Activated B cell treated with CpG ODN at 0.5 μM for 24 hours (primary cell): ENCODE data around the gene PTCD2. TPM values are rescaled to one million over a fixed set of nuclear protein-coding genes. Genes with fewer than 3 reads are reported as not detected.

Experiments
- ATAC-seq: fragments of 200-7000 bp; cut with Tn5 transposase; one replicate; pipeline ENCODE4 v1.10.0; 2021; ENCODE audit warnings: low read depth, mild to moderate bottlenecking, moderate library complexity
- CTCF ChIA-PET: fragments of 350-600 bp; sonication (Branson Sonifier 250); formaldehyde crosslinking; loops from one replicate; lab custom pipeline; 2021; ENCODE audit warnings: antibody characterized with exemption; lab: Charles Lee
- POLR2A ChIA-PET: fragments of 350-600 bp; sonication (Branson Sonifier 250); formaldehyde crosslinking; loops from one replicate; lab custom pipeline; 2021; ENCODE audit warnings: antibody characterized with exemption; lab: Charles Lee
- DNase-seq: peaks from one replicate; pipeline ENCODE4 v3.0.0; 2022
- H3K27ac Mint-ChIP-seq: one replicate; pipeline ENCODE4 v1.8.0; 2020; ENCODE audit warnings: mixed read lengths
- H3K27me3 Mint-ChIP-seq: one replicate; pipeline ENCODE4 v1.8.0; 2021; ENCODE audit warnings: mixed read lengths
- H3K36me3 Mint-ChIP-seq: one replicate; pipeline ENCODE4 v1.8.0; 2021; ENCODE audit warnings: low read depth, mixed read lengths
- H3K4me1 Mint-ChIP-seq: one replicate; pipeline ENCODE4 v1.8.0; 2021; ENCODE audit warnings: mixed read lengths
- H3K4me3 Mint-ChIP-seq: one replicate; pipeline ENCODE4 v1.8.0; 2020; ENCODE audit warnings: mild to moderate bottlenecking, mixed read lengths
- H3K9me3 Mint-ChIP-seq: one replicate; pipeline ENCODE4 v1.8.0; 2020; ENCODE audit warnings: mixed read lengths
- intact Hi-C: fragments of 100-400 bp; cut with micrococcal nuclease; formaldehyde crosslinking; loops from one replicate; pipeline ENCODE4 v1.15.1; 2024
- total RNA-seq: library from RNA; stranded (reverse); gene quantifications from 2 replicates; pipeline ENCODE4 v1.2.3, GENCODE V29; 2022
- TF ChIP-seq, protein P1 (sequence below): fragments of 200-600 bp; IDR thresholded peaks from one replicate; pipeline ENCODE4 v1.8.0; 2022; ENCODE audit warnings: antibody characterized with exemption, mild to moderate bottlenecking

The PTCD2 gene
- total RNA-seq, 1 donor from 2014 or later: 8.9 TPM

GRCh38 chr5:72393052-72393451 is 72.9 kb downstream of the PTCD2 start:
- no peak for ATAC-seq
- intact Hi-C loops: no loop called here
- TF ChIP-seq, protein P1, sequence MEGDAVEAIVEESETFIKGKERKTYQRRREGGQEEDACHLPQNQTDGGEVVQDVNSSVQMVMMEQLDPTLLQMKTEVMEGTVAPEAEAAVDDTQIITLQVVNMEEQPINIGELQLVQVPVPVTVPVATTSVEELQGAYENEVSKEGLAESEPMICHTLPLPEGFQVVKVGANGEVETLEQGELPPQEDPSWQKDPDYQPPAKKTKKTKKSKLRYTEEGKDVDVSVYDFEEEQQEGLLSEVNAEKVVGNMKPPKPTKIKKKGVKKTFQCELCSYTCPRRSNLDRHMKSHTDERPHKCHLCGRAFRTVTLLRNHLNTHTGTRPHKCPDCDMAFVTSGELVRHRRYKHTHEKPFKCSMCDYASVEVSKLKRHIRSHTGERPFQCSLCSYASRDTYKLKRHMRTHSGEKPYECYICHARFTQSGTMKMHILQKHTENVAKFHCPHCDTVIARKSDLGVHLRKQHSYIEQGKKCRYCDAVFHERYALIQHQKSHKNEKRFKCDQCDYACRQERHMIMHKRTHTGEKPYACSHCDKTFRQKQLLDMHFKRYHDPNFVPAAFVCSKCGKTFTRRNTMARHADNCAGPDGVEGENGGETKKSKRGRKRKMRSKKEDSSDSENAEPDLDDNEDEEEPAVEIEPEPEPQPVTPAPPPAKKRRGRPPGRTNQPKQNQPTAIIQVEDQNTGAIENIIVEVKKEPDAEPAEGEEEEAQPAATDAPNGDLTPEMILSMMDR: no peak
- no peak for DNase-seq
- POLR2A ChIA-PET: no interaction called here
- CTCF ChIA-PET: no interaction called here
- H3K4me3 Mint-ChIP-seq: no peak overlapping the region
- no peaks in the 10 kb centered on the region for H3K9me3 Mint-ChIP-seq
- H3K27ac Mint-ChIP-seq: no peak overlapping the region
- H3K27me3 Mint-ChIP-seq: peaks cover 17% of the 10 kb centered on the region
- no peaks in the 10 kb centered on the region for H3K36me3 Mint-ChIP-seq
- no peaks in the 10 kb centered on the region for H3K4me1 Mint-ChIP-seq

GRCh38 chr5:72394688-72395087 is 74.5 kb downstream of the PTCD2 start:
- no peak overlapping the region for H3K27ac Mint-ChIP-seq
- TF ChIP-seq, protein P1: no peak
- peaks cover 3% of the 10 kb centered on the region for H3K4me1 Mint-ChIP-seq
- ChIA-PET CTCF (interaction anchor here (1.2 kb wide), 2 partner anchors 16 to 29 kb away, joined by 3 read pairs; no protein-coding TSS in a partner anchor), POLR2A (no interaction called here)
- no peaks in the 10 kb centered on the region for H3K36me3 Mint-ChIP-seq
- peaks cover 16% of the 10 kb centered on the region for H3K27me3 Mint-ChIP-seq
- H3K9me3 Mint-ChIP-seq: no peaks in the 10 kb centered on the region
- DNase-seq: no peak
- intact Hi-C loops: loop anchor here (2.0 kb wide), 1 partner anchor 130 kb away; no protein-coding TSS in a partner anchor
- H3K4me3 Mint-ChIP-seq: no peak overlapping the region
- no peak for ATAC-seq

GRCh38 chr5:72397836-72398235 is 77.7 kb downstream of the PTCD2 start:
- peaks cover 12% of the 10 kb centered on the region for H3K9me3 Mint-ChIP-seq
- TF ChIP-seq, protein P1: no peak
- DNase-seq (no peak), ATAC-seq (no peak)
- H3K4me3 Mint-ChIP-seq: no peak overlapping the region
- POLR2A ChIA-PET: no interaction called here
- no peak overlapping the region for H3K27ac Mint-ChIP-seq
- intact Hi-C loops: no loop called here
- H3K27me3 Mint-ChIP-seq: peaks cover 21% of the 10 kb centered on the region
- no peaks in the 10 kb centered on the region for H3K36me3 Mint-ChIP-seq
- H3K4me1 Mint-ChIP-seq: peaks cover 3% of the 10 kb centered on the region
- CTCF ChIA-PET: no interaction called here

GRCh38 chr5:72400950-72401349 is 80.8 kb downstream of the PTCD2 start:
- no peak for ATAC-seq
- POLR2A ChIA-PET: no interaction called here
- H3K27ac Mint-ChIP-seq: no peak overlapping the region
- no peak for DNase-seq
- intact Hi-C loops: no loop called here
- H3K4me1 Mint-ChIP-seq: peaks cover 3% of the 10 kb centered on the region
- peaks cover 25% of the 10 kb centered on the region for H3K27me3 Mint-ChIP-seq
- no peaks in the 10 kb centered on the region for H3K36me3 Mint-ChIP-seq
- H3K9me3 Mint-ChIP-seq: peaks cover 17% of the 10 kb centered on the region
- TF ChIP-seq, protein P1: no peak
- CTCF ChIA-PET: no interaction called here
- H3K4me3 Mint-ChIP-seq: no peak overlapping the region

- POLR2A ChIA-PET: no interaction called here
- Mint-ChIP-seq H3K4me1 (peaks cover 3% of the 10 kb centered on the region), H3K27me3 (peaks cover 19% of the 10 kb centered on the region), H3K9me3 (peaks cover 17% of the 10 kb centered on the region), H3K4me3 (no peak overlapping the region), H3K36me3 (no peaks in the 10 kb centered on the region), H3K27ac (no peak overlapping the region)
- ATAC-seq: no peak
- no peak for DNase-seq
- TF ChIP-seq, protein P1: no peak
- CTCF ChIA-PET: interaction anchor here (0.8 to 1.8 kb wide), 2 partner anchors 122 to 442 kb away, joined by 3 to 8 read pairs; no protein-coding TSS in a partner anchor
- intact Hi-C loops: no loop called here
These were observed 82.3 kb downstream of the PTCD2 start for GRCh38 chr5:72402381-72402890.
